Cardiac muscle cell (in vitro differentiated cells and primary cell): ENCODE measurements around the gene LTF. TPM values are rescaled to one million over a fixed set of nuclear protein-coding genes. Genes with fewer than 3 reads are reported as not detected.
"Not testable (repeated sequence)": the region's sequence is repeated elsewhere in the genome, so short reads cannot be mapped to it uniquely, and the experiment has no call there.

Source experiments
- DNase-seq, 2 donors: peaks; one replicate each; pipeline versions ENCODE4 v3.0.0 to v3.0.0-alpha.2; 2010 to 2017; ENCODE audit warnings: low read depth in 1 of 2, low spot score in 1 of 2
- H3K27ac ChIP-seq: fragments of 200-600 bp; sonication (generic); 2 replicates; pipeline ENCODE4 v1.5.1; 2016
- H3K27me3 ChIP-seq: fragments of 200-600 bp; sonication (generic); 2 replicates; pipeline ENCODE4 v1.6.0; 2016; ENCODE audit warnings: control low read depth
- H3K36me3 ChIP-seq: fragments of 200-600 bp; sonication (generic); 2 replicates; pipeline ENCODE4 v1.5.1; 2016; ENCODE audit warnings: control low read depth
- H3K4me1 ChIP-seq: fragments of 200-600 bp; sonication (generic); 2 replicates; pipeline ENCODE4 v1.8.1; 2017; ENCODE audit warnings: low read depth, mild to moderate bottlenecking, mixed run types
- H3K4me3 ChIP-seq: fragments of 200-600 bp; sonication (generic); 2 replicates; pipeline ENCODE4 v1.5.1; 2016; ENCODE audit warnings: mild to moderate bottlenecking
- H3K9me3 ChIP-seq: fragments of 200-600 bp; sonication (generic); 2 replicates; pipeline ENCODE4 v1.5.1; 2017; ENCODE audit warnings: low read depth, mild to moderate bottlenecking, control low read depth
- CTCF ChIP-seq: IDR thresholded peaks from 2 replicates; pipeline ENCODE4 v1.5.1; 2012; ENCODE audit warnings: low read depth, mild to moderate bottlenecking, low read length
- polyA plus RNA-seq: library from polyadenylated mRNA; unstranded; fragments of >200 nt; fragmentation: Nextera tagmentation; extraction: Ambion mirVana; gene quantifications from 2 replicates; pipeline ENCODE4 v1.2.1, GENCODE V29; 2016
- total RNA-seq: library from RNA; depleted of rRNA; stranded (reverse); fragments of >200 nt; gene quantifications from 2 replicates; pipeline ENCODE4 v1.2.3, GENCODE V29; 2016

LTF gene
- total and polyA plus RNA-seq, 2 experiments from 2014 or later: not detected

GRCh38 chr3:46442576-46443530 lies 21.9 kb downstream of the LTF start:
- TF ChIP-seq CTCF: no peak
- DNase-seq: no peak

GRCh38 chr3:46440531-46441294 lies 24.0 kb downstream of the LTF start:
- H3K4me3 ChIP-seq: no peak overlapping the region
- H3K27me3 ChIP-seq: no peaks in the 10 kb centered on the region
- no peaks in the 10 kb centered on the region for H3K9me3 ChIP-seq
- no peak for DNase-seq
- no peak overlapping the region for H3K27ac ChIP-seq
- H3K4me1 ChIP-seq: no peaks in the 10 kb centered on the region
- TF ChIP-seq CTCF: no peak
- H3K36me3 ChIP-seq: no peaks in the 10 kb centered on the region

More at GRCh38 chr3:46442576-46443530, 21.9 kb downstream of the LTF start:
- Histone ChIP-seq H3K27me3 (no peaks in the 10 kb centered on the region), H3K9me3 (no peaks in the 10 kb centered on the region), H3K36me3 (no peaks in the 10 kb centered on the region), H3K4me3 (no peak overlapping the region), H3K27ac (no peak overlapping the region), H3K4me1 (peaks cover 3% of the 10 kb centered on the region)

GRCh38 chr3:46438831-46439230 lies 25.9 kb downstream of the LTF start:
- Histone ChIP-seq H3K4me3 (no peak overlapping the region), H3K36me3 (no peaks in the 10 kb centered on the region), H3K27ac (no peak overlapping the region), H3K27me3 (no peaks in the 10 kb centered on the region), H3K9me3 (no peaks in the 10 kb centered on the region), H3K4me1 (no peaks in the 10 kb centered on the region)
- TF ChIP-seq CTCF: no peak
- DNase-seq: no peak

- Histone ChIP-seq H3K27ac (no peak overlapping the region), H3K4me3 (no peak overlapping the region), H3K9me3 (no peaks in the 10 kb centered on the region), H3K4me1 (no peaks in the 10 kb centered on the region), H3K27me3 (no peaks in the 10 kb centered on the region), H3K36me3 (no peaks in the 10 kb centered on the region)
- no peak for TF ChIP-seq CTCF
- no peak for DNase-seq
These were observed 29.5 kb downstream of the LTF start for GRCh38 chr3:46435081-46435726.

GRCh38 chr3:46433841-46434240 lies 30.9 kb downstream of the LTF start:
- DNase-seq: no peak
- Histone ChIP-seq H3K27ac (no peak overlapping the region), H3K4me3 (no peak overlapping the region), H3K4me1 (no peaks in the 10 kb centered on the region), H3K36me3 (no peaks in the 10 kb centered on the region), H3K9me3 (no peaks in the 10 kb centered on the region), H3K27me3 (no peaks in the 10 kb centered on the region)
- no peak for TF ChIP-seq CTCF

GRCh38 chr3:46433118-46433517 lies 31.6 kb downstream of the LTF start:
- H3K27ac ChIP-seq, H3K27me3 ChIP-seq, H3K9me3 ChIP-seq, H3K4me3 ChIP-seq, H3K36me3 ChIP-seq, DNase-seq, H3K4me1 ChIP-seq: not testable (repeated sequence)

- not testable (repeated sequence) for H3K9me3 ChIP-seq, DNase-seq, H3K36me3 ChIP-seq, H3K27ac ChIP-seq, H3K4me3 ChIP-seq, H3K27me3 ChIP-seq
- H3K4me1 ChIP-seq: peaks cover 13% of the 10 kb centered on the region
These were observed 32.8 kb downstream of the LTF start for GRCh38 chr3:46431905-46432304.

GRCh38 chr3:46430879-46431278 lies 33.8 kb downstream of the LTF start:
- H3K27me3 ChIP-seq, H3K27ac ChIP-seq, H3K36me3 ChIP-seq, H3K9me3 ChIP-seq, H3K4me3 ChIP-seq, DNase-seq: not testable (repeated sequence)
- peaks cover 23% of the 10 kb centered on the region for H3K4me1 ChIP-seq
